Tibial artery (tissue), 4 donors: ENCODE data around the gene CNOT11.

Experiments used
- DNase-seq, 2 donors: peaks; one replicate each; pipeline ENCODE4 v3.0.0-alpha.2; 2019
- H3K27ac ChIP-seq, 2 donors: fragments of 200-600 bp; sonication (generic) in 1 of 2; 1 replicate in 1 of 2; 2 replicates in 1 of 2; pipeline ENCODE4 v1.5.1; 2018 to 2019; ENCODE audit warnings: mild to moderate bottlenecking in 1 of 2
- H3K27me3 ChIP-seq, 2 donors: fragments of 200-600 bp; sonication (generic) in 1 of 2; one replicate each; pipeline versions ENCODE4 v1.5.1 to v1.6.0; 2016 to 2019
- H3K36me3 ChIP-seq, 3 donors: fragments of 200-600 bp; sonication (generic) in 2 of 3; one replicate each; pipeline ENCODE4 v1.5.1; 2016 to 2019; ENCODE audit warnings: mild to moderate bottlenecking in 2 of 3
- H3K4me1 ChIP-seq, 4 donors: fragments of 200-600 bp; sonication (generic) in 2 of 4; 1 replicate in 3 of 4; 2 replicates in 1 of 4; pipeline ENCODE4 v1.5.1; 2016 to 2019
- H3K4me3 ChIP-seq, 2 donors: fragments of 200-600 bp; sonication (generic) in 1 of 2; 1 replicate in 1 of 2; 2 replicates in 1 of 2; pipeline ENCODE4 v1.5.1; 2018 to 2019; ENCODE audit warnings: mild to moderate bottlenecking in 2 of 2
- H3K9me3 ChIP-seq, 3 donors: fragments of 200-600 bp; sonication (generic) in 1 of 3; one replicate each; pipeline ENCODE4 v1.5.1; 2016 to 2019
- intact Hi-C: fragments of 100-400 bp; cut with DNase I; formaldehyde crosslinking; loops from one replicate; pipeline ENCODE4 v1.15.0; 2023; ENCODE audit warnings: low total_unique reads
- TF ChIP-seq, protein P1 (sequence below), 2 experiments: fragments of 200-600 bp in 1 of 2; fragments of 450-650 bp in 1 of 2; IDR thresholded peaks; one replicate each; pipeline ENCODE4 v1.5.1; 2017 to 2019; ENCODE audit warnings: antibody characterized with exemption in 2 of 2, mild to moderate bottlenecking in 1 of 2, moderate library complexity in 1 of 2

The CNOT11 gene

DNA sequence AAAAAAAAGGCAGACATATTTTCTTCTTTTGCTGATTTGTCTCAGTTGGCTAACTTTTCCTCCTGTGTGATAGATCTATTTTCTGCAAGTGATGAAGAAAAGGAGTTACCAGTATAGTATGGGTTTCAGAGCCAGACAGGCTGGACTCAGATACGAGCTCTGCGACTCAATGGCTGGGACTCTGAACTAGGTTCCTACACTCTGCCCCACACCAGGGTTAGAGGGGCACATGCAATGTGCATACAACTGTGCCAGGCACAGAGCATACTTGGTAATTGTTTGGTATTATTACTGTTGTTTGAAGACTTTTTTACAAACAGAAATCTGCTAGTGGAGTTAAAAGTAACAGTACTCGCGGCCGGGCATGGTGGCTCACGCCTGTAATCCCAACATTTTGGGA lies 34.0 kb downstream of the CNOT11 start:
- TF ChIP-seq, protein P1, sequence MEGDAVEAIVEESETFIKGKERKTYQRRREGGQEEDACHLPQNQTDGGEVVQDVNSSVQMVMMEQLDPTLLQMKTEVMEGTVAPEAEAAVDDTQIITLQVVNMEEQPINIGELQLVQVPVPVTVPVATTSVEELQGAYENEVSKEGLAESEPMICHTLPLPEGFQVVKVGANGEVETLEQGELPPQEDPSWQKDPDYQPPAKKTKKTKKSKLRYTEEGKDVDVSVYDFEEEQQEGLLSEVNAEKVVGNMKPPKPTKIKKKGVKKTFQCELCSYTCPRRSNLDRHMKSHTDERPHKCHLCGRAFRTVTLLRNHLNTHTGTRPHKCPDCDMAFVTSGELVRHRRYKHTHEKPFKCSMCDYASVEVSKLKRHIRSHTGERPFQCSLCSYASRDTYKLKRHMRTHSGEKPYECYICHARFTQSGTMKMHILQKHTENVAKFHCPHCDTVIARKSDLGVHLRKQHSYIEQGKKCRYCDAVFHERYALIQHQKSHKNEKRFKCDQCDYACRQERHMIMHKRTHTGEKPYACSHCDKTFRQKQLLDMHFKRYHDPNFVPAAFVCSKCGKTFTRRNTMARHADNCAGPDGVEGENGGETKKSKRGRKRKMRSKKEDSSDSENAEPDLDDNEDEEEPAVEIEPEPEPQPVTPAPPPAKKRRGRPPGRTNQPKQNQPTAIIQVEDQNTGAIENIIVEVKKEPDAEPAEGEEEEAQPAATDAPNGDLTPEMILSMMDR (IDR thresholded peaks at IDR 0.05), result no peak
- DNase-seq, result no peak
- Histone ChIP-seq H3K27ac (no peak overlapping the region), H3K4me3 (no peak overlapping the region), H3K4me1 (no peaks in the 10 kb centered on the region), H3K36me3 (peaks cover 52 to 84% (median 75%) of the 10 kb centered on the region in 3 donors), H3K27me3 (no peaks in the 10 kb centered on the region), H3K9me3 (no peaks in the 10 kb centered on the region)
- intact Hi-C loops, result no loop called here

DNA sequence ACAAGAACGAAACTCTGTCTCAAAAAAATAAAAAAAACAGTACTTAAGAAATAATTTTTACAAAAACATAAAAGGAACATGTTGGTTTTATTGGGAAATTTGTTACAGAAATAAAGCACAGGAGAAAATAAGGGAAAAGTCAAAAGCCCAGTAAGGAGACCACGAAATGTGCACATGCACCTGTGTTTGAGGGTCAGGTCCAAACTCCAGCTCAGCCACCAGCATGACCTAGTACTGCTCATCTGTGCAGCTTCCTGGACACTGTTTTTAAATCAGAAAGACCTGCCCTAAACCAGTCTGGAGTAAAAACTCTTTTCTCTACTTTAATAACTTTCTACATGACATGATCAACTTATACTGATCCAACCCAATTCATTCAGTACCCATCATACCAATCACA lies 34.6 kb downstream of the CNOT11 start:
- Histone ChIP-seq H3K9me3 (no peaks in the 10 kb centered on the region), H3K4me3 (no peak overlapping the region), H3K27ac (no peak overlapping the region), H3K4me1 (no peaks in the 10 kb centered on the region), H3K36me3 (peaks cover 47 to 84% (median 71%) of the 10 kb centered on the region in 3 donors), H3K27me3 (no peaks in the 10 kb centered on the region)
- TF ChIP-seq, protein P1 (IDR thresholded peaks at IDR 0.05), result no peak
- no peak for DNase-seq
- intact Hi-C loops, result no loop called here

GRCh38 chr2:101290711-101291110 lies 38.0 kb downstream of the CNOT11 start:
- Histone ChIP-seq H3K4me3 (no peak overlapping the region), H3K4me1 (peaks cover 0 to 6% (median under 1%) of the 10 kb centered on the region in 4 donors), H3K36me3 (peaks cover 24 to 64% (median 56%) of the 10 kb centered on the region in 3 donors)

GRCh38 chr2:101291973-101292372 lies 39.3 kb downstream of the CNOT11 start:
- DNase-seq, result no peak
- intact Hi-C loops, result no loop called here
- Histone ChIP-seq H3K4me3 (no peak overlapping the region), H3K36me3 (peaks cover 14 to 52% (median 44%) of the 10 kb centered on the region in 3 donors), H3K4me1 (peaks cover 0 to 17% (median 7%) of the 10 kb centered on the region in 4 donors), H3K9me3 (no peaks in the 10 kb centered on the region), H3K27ac (no peak overlapping the region), H3K27me3 (no peaks in the 10 kb centered on the region)
- TF ChIP-seq, protein P1 (IDR thresholded peaks at IDR 0.05), result no peak

More at GRCh38 chr2:101290711-101291110, 38.0 kb downstream of the CNOT11 start:
- TF ChIP-seq, protein P1 (IDR thresholded peaks at IDR 0.05), result no peak
- Histone ChIP-seq H3K27me3 (no peaks in the 10 kb centered on the region), H3K27ac (no peak overlapping the region), H3K9me3 (no peaks in the 10 kb centered on the region)
- intact Hi-C loops, result no loop called here
- DNase-seq, result no peak

DNA sequence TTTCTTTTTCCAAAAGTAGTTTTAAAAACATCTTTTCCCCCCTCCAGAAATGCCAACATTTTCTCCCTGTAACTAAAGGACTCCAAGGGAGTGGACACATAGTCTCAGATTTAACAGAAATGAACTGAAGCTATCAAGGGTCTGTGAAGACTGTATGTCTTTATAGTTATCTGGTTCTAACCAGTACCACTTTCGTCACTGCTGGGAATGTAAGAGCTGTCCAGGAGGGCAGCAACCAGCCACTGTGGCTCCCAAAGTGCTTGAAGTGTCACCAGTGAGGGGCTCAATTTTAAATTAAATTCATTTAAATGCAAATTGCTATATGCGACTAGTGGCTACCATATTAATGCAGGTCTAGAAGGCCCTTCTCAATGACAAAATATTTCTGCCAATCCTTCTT lies 40.9 kb downstream of the CNOT11 start:
- H3K36me3 ChIP-seq, result peaks cover 10 to 36% (median 28%) of the 10 kb centered on the region in 3 donors
- no peaks in the 10 kb centered on the region for H3K27me3 ChIP-seq
- H3K9me3 ChIP-seq, result no peaks in the 10 kb centered on the region
- H3K27ac ChIP-seq, result no peak overlapping the region
- no peak for DNase-seq
- peaks cover 3 to 31% (median 12%) of the 10 kb centered on the region in 4 donors for H3K4me1 ChIP-seq
- H3K4me3 ChIP-seq, result no peak overlapping the region
- intact Hi-C loops, result no loop called here
- TF ChIP-seq, protein P1 (IDR thresholded peaks at IDR 0.05), result no peak

DNA sequence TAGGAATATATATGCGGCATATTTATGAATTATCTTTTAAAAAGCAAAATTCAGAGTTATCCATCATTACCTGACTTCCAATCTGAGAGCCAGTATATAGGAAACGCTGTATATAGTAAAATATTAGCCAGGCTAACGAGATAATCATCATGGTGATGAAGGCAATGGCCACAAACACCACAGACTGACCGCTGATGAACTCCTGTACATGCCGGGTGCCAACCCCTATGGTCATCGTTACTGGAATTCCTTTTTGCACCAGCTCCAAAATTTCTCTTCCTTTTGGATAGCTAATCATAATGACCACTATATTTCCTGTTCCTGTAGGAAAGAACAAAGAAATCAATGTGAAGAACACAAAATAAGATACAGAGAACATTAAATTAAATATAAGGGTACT lies 42.2 kb downstream of the CNOT11 start:
- TF ChIP-seq, protein P1 (IDR thresholded peaks at IDR 0.05), result no peak
- Histone ChIP-seq H3K36me3 (peaks cover 10 to 31% (median 21%) of the 10 kb centered on the region in 3 donors), H3K27me3 (no peaks in the 10 kb centered on the region), H3K4me1 (peaks cover 3 to 40% (median 12%) of the 10 kb centered on the region in 4 donors), H3K27ac (no peak overlapping the region), H3K9me3 (no peaks in the 10 kb centered on the region), H3K4me3 (no peak overlapping the region)
- DNase-seq, result no peak
- intact Hi-C loops, result no loop called here
